HL-60 (cell line): ENCODE data around the gene EPHB4.

Experiments
- DNase-seq, 2 experiments: peaks; one replicate each; pipeline ENCODE4 v3.0.0-alpha.2; 2010 to 2020; ENCODE audit warnings: low read depth in 1 of 2, low spot score in 1 of 2
- H3K27ac ChIP-seq: fragments of 250-450 bp; sonication (Bioruptor Pico); replicated peaks from 2 replicates; pipeline ENCODE4 v1.5.1; 2020; ENCODE audit warnings: mild to moderate bottlenecking, moderate library complexity
- H3K27me3 ChIP-seq: fragments of 250-450 bp; sonication (Bioruptor Pico); 2 replicates; pipeline ENCODE4 v1.5.1; 2021; ENCODE audit warnings: mild to moderate bottlenecking, moderate library complexity; ENCODE audit not compliant: insufficient read depth, poor library complexity, severe bottlenecking
- H3K4me3 ChIP-seq: replicated peaks from 2 replicates; pipeline ENCODE4 v1.5.1; 2011; ENCODE audit warnings: mild to moderate bottlenecking, control low read depth, low read length; ENCODE audit not compliant: insufficient read depth
- GABPA ChIP-seq: IDR thresholded peaks from 2 replicates; pipeline ENCODE4 v1.6.1; 2012; ENCODE audit warnings: low read depth
- POLR2AphosphoS5 ChIP-seq: IDR thresholded peaks from 2 replicates; pipeline ENCODE4 v1.6.1; 2012; ENCODE audit warnings: low read depth
- SPI1 ChIP-seq: IDR thresholded peaks from 2 replicates; pipeline ENCODE4 v1.6.1; 2012; ENCODE audit warnings: low read depth, mild to moderate bottlenecking, borderline replicate concordance
- TF ChIP-seq, protein P1 (sequence below): IDR thresholded peaks from one replicate; pipeline ENCODE4 v1.5.1; 2011; ENCODE audit warnings: low read length, control low read depth, inconsistent platforms; ENCODE audit not compliant: insufficient read depth
- TF ChIP-seq, protein P2 (sequence below): IDR thresholded peaks from 2 replicates; pipeline ENCODE4 v1.6.1; 2012; ENCODE audit warnings: low read depth; ENCODE audit not compliant: insufficient replicate concordance

The EPHB4 gene

DNA sequence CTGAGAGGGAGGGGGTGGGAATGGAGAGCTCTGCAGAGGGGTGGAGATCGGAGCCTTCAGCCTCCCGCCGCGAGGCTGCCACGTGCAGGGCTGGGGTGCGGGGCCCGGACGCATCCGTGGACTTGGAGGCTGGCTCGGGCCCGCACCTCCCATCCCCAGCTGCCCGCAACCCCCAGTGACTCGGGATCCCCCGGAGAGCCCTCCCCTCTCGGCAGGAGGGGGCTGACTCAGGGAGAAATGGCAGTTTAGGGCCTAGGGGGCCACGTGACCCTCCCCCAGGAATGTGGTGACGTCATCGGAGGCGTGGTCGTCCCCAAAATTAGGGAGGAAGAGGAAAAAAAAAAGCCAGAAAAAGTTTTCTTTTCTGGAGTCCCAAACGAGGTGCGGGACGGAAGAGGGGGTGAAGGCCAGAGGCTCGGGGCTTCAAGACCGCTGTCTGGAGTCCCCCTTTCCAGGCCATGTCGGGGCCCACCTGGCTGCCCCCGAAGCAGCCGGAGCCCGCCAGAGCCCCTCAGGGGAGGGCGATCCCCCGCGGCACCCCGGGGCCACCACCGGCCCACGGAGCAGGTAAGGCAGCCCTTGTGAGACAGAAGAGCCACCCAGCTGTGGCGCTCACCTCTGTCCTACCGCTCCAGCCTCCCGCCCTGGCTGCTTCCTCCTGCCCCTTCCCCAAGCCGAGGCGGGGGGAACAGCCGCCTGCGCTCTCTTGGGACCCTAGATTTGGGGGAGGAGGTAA lies 39.9 kb upstream of the EPHB4 start, which contains the start of gene TRIP6:
TRIP6 (plus strand) TSS at position 348 of the 736 bp plus-strand sequence; CDS start at position 459, 111 bp downstream.
- TF ChIP-seq, protein P1, sequence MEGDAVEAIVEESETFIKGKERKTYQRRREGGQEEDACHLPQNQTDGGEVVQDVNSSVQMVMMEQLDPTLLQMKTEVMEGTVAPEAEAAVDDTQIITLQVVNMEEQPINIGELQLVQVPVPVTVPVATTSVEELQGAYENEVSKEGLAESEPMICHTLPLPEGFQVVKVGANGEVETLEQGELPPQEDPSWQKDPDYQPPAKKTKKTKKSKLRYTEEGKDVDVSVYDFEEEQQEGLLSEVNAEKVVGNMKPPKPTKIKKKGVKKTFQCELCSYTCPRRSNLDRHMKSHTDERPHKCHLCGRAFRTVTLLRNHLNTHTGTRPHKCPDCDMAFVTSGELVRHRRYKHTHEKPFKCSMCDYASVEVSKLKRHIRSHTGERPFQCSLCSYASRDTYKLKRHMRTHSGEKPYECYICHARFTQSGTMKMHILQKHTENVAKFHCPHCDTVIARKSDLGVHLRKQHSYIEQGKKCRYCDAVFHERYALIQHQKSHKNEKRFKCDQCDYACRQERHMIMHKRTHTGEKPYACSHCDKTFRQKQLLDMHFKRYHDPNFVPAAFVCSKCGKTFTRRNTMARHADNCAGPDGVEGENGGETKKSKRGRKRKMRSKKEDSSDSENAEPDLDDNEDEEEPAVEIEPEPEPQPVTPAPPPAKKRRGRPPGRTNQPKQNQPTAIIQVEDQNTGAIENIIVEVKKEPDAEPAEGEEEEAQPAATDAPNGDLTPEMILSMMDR = no peak
- TF ChIP-seq GABPA (no peak), SPI1 (peak; percentile 54; the same call in 1 of the 2 replicates), POLR2AphosphoS5 (peak; percentile 70; the same call in 1 of the 2 replicates)
- TF ChIP-seq, protein P2, sequence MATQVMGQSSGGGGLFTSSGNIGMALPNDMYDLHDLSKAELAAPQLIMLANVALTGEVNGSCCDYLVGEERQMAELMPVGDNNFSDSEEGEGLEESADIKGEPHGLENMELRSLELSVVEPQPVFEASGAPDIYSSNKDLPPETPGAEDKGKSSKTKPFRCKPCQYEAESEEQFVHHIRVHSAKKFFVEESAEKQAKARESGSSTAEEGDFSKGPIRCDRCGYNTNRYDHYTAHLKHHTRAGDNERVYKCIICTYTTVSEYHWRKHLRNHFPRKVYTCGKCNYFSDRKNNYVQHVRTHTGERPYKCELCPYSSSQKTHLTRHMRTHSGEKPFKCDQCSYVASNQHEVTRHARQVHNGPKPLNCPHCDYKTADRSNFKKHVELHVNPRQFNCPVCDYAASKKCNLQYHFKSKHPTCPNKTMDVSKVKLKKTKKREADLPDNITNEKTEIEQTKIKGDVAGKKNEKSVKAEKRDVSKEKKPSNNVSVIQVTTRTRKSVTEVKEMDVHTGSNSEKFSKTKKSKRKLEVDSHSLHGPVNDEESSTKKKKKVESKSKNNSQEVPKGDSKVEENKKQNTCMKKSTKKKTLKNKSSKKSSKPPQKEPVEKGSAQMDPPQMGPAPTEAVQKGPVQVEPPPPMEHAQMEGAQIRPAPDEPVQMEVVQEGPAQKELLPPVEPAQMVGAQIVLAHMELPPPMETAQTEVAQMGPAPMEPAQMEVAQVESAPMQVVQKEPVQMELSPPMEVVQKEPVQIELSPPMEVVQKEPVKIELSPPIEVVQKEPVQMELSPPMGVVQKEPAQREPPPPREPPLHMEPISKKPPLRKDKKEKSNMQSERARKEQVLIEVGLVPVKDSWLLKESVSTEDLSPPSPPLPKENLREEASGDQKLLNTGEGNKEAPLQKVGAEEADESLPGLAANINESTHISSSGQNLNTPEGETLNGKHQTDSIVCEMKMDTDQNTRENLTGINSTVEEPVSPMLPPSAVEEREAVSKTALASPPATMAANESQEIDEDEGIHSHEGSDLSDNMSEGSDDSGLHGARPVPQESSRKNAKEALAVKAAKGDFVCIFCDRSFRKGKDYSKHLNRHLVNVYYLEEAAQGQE = no peak
- Histone ChIP-seq H3K4me3 (peak within 1 kb of the TSS; percentile 66), H3K27me3 (no peaks in the 10 kb centered on the region), H3K27ac (peak within 1 kb of the TSS; percentile 90)
- peak; percentile 85 to 91 for DNase-seq

- no peak for TF ChIP-seq GABPA
- TF ChIP-seq SPI1 = no peak
- TF ChIP-seq, protein P2 = no peak
- TF ChIP-seq POLR2AphosphoS5 = no peak
- TF ChIP-seq, protein P1 = no peak
- no peak for DNase-seq
- H3K27ac ChIP-seq = peak overlapping the region; percentile 90
- H3K27me3 ChIP-seq = no peaks in the 10 kb centered on the region
- peak overlapping the region; percentile 66 for H3K4me3 ChIP-seq
Observed at GRCh38 chr7:100866729-100867039, 39.4 kb upstream of the EPHB4 start.

DNA sequence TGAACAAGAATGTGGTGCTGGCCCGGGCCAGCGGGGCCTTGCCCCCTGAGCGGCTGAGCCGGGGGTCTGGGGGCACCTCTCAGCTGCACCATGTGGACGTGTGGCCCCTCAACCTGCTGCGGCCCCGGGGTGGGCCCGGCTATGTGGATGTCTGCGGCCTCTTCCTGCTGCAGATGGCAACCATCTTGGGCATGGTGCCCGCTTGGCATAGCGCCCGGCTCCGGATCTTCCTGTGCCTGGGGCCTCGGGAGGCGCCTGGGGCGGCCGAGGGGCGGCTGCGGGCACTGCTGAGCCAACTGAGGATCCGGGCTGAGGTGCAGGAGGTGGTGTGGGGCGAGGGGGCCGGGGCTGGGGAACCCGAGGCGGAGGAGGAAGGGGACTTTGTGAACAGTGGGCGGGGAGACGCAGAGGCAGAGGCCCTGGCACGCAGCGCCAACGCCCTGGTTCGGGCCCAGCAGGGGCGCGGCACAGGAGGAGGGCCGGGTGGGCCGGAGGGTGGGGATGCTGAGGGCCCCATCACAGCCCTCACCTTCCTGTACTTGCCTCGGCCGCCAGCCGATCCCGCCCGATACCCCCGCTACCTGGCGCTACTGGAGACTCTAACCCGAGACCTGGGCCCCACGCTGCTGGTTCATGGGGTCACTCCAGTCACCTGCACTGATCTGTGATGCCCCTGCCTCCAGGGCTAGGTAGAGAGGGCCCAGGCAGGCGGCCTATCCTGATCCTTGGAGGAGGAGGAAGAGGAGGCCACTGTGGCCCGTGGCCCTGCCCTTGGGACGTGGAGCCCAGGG lies 38.8 kb upstream of the EPHB4 start:
- no peak overlapping the region; the same call in 1 of the 2 replicates for H3K4me3 ChIP-seq
- peak in 1 of 2 experiments; percentile 70 for DNase-seq
- no peak for TF ChIP-seq GABPA
- peak; percentile 22; the same call in 1 of the 2 replicates for TF ChIP-seq POLR2AphosphoS5
- H3K27ac ChIP-seq = peak overlapping the region; percentile 90
- H3K27me3 ChIP-seq = no peaks in the 10 kb centered on the region

DNA sequence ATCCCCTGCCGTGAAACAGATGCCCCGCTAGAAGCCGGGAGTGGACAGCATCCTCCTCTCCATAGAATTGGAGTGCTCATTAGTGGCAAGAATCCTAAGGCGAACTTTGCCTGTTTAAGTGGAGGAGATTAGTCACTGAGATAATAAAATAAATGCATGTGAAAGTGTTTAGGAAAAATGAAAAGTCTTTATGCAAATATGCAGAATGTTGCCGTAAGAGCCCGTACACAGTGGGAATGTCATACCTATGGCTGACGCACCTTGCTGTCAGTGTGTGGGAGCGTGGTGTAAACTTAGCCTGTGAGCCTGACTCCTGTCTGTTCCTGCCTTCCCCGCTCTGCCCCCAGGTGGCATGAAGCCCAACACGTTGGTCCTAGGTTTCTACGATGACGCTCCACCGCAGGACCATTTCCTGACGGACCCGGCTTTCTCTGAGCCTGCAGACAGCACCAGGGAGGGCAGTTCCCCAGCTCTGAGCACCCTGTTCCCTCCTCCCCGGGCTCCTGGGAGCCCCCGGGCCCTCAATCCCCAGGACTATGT lies 38.1 kb upstream of the EPHB4 start:
- no peaks in the 10 kb centered on the region for H3K27me3 ChIP-seq
- peak in 1 of 2 experiments; percentile 11 for DNase-seq
- peak overlapping the region; percentile 90 for H3K27ac ChIP-seq
- no peak overlapping the region for H3K4me3 ChIP-seq
- TF ChIP-seq POLR2AphosphoS5 (no peak), GABPA (no peak), SPI1 (no peak)
- TF ChIP-seq, protein P1 = no peak
- TF ChIP-seq, protein P2 = no peak
